Neural progenitor cell (in vitro differentiated cells): ENCODE measurements around the gene INPP5J.

Experiments used
- CTCF ChIP-seq: fragments of 200-600 bp; sonication (generic); IDR thresholded peaks from 2 replicates; pipeline ENCODE4 v1.5.1; 2017; ENCODE audit warnings: antibody characterized with exemption, mild to moderate bottlenecking
- EZH2 ChIP-seq: fragments of 200-600 bp; sonication (generic); IDR thresholded peaks from 2 replicates; pipeline ENCODE4 v1.6.1; 2017; ENCODE audit warnings: antibody characterized with exemption, mild to moderate bottlenecking, moderate library complexity
- EZH2phosphoT487 ChIP-seq: fragments of 200-600 bp; sonication (generic); IDR thresholded peaks from 2 replicates; pipeline ENCODE4 v1.6.1; 2017; ENCODE audit warnings: antibody characterized with exemption

GRCh38 chr22:31125521-31126117 is 2.9 kb downstream of the INPP5J start:
- no peak for TF ChIP-seq EZH2
- TF ChIP-seq CTCF: no peak
- no peak for TF ChIP-seq EZH2phosphoT487
